Measurements from ENCODE around the gene SCGN.

The SCGN gene

GRCh38 chr6:25642667-25643328 lies 9.2 kb upstream of the SCGN start:
- in situ Hi-C loops (cut with HindIII; ENCODE audit: low pct_unique_long_range_greater_than_20kb, low sequenced_read_pairs) = no loop called here
- DNase-seq (ENCODE audit: low read depth in 1 of 2, low spot score in 1 of 2) = no peak
- no peak for TF ChIP-seq JUND (IDR thresholded peaks at IDR 0.05; ENCODE audit: low read depth)

GRCh38 chr6:25645916-25646315 lies 6.1 kb upstream of the SCGN start:
- DNase-seq (ENCODE audit: low read depth in 1 of 2, low spot score in 1 of 2) = no peak
- in situ Hi-C loops (cut with HindIII; ENCODE audit: low pct_unique_long_range_greater_than_20kb, low sequenced_read_pairs) = no loop called here
- no peak for TF ChIP-seq JUND (IDR thresholded peaks at IDR 0.05; ENCODE audit: low read depth)

DNA sequence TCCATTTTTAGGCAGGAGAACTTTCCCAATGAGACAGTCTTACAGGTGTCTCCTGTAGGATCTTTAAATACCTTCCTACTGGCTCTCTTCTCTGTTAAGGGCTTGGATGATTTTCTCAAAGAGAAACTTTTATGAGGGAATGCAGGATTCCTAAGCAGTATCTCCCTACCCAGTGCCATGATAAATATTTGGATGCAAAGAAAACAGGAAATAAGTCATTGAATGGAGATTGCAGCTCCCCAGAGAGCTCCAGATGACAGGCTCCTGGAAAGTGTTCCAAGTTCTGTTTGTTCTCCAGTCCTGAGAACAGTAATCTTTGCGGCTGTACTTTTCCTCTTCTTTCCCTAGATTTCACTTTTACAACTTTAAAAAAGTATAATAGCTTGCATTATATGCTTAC lies 2.4 kb upstream of the SCGN start:
- no peak for TF ChIP-seq JUND (IDR thresholded peaks at IDR 0.05; ENCODE audit: low read depth)
- DNase-seq (ENCODE audit: low read depth in 1 of 2, low spot score in 1 of 2) = no peak
- in situ Hi-C loops (cut with HindIII; ENCODE audit: low pct_unique_long_range_greater_than_20kb, low sequenced_read_pairs) = no loop called here

- in situ Hi-C loops (cut with HindIII; ENCODE audit: low pct_unique_long_range_greater_than_20kb, low sequenced_read_pairs) = no loop called here
- TF ChIP-seq JUND (IDR thresholded peaks at IDR 0.05; ENCODE audit: low read depth) = no peak
- DNase-seq (ENCODE audit: low read depth in 1 of 2, low spot score in 1 of 2) = no peak
Observed at GRCh38 chr6:25655723-25656122, 3.7 kb downstream of the SCGN start.

DNA sequence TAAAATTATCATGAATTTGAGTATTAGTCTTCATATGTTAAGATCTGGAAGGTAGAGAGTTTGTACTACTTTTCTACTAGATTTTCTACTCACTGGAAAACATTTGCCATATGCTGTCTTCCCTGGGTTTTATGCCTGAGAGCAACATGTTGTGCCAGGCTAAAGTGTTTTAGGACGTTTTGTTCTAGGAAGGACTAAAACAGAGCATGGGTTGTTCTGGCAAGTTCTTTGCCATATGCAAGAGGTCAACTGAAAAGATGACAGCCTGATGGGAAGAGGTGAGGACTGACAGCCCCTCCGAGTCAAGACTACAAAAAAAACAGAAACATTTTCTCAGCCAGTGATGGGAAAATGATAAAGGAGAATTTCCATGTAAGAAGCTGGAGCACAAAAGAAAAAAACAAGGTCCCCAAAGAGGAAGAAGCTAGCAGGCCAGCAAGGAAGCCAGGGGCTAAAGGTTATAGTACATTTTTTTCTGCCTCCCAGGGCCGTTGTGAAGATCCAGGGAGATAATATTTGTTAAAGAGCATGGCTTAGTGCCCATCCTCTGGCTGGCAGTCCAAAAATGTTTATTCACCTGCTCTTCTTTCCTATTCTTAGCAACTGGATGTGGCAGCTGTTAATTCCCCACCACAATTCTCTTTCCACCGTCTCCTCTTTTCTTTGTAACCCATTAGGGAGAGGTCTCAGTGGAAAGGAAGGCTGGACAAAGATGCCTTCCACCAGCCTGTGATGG lies 7.8 kb downstream of the SCGN start:
- DNase-seq (ENCODE audit: low read depth in 1 of 2, low spot score in 1 of 2) = no peak
- in situ Hi-C loops (cut with HindIII; ENCODE audit: low pct_unique_long_range_greater_than_20kb, low sequenced_read_pairs) = no loop called here
- TF ChIP-seq JUND (IDR thresholded peaks at IDR 0.05; ENCODE audit: low read depth) = no peak

DNA sequence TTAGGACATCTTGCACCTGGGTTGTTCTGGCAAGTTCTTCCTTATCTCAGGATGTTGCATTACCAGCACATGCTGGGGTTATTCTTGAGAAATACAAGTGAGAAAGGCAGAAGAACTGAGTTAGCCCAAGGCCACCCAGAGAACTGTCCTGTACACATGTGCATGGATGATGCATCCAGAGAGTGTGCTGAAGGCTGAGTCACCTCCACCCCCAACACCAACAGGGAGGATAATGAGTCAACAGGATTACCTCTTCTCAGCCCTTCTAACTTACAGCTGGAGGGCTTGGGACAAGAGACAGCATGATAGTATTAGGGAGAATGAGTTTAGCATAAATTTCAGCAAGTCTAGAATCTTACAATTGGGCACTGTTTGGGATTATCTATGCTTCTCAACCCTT lies 8.5 kb downstream of the SCGN start:
- DNase-seq (ENCODE audit: low read depth in 1 of 2, low spot score in 1 of 2) = no peak
- TF ChIP-seq JUND (IDR thresholded peaks at IDR 0.05; ENCODE audit: low read depth) = no peak
- in situ Hi-C loops (cut with HindIII; ENCODE audit: low pct_unique_long_range_greater_than_20kb, low sequenced_read_pairs) = no loop called here

DNA sequence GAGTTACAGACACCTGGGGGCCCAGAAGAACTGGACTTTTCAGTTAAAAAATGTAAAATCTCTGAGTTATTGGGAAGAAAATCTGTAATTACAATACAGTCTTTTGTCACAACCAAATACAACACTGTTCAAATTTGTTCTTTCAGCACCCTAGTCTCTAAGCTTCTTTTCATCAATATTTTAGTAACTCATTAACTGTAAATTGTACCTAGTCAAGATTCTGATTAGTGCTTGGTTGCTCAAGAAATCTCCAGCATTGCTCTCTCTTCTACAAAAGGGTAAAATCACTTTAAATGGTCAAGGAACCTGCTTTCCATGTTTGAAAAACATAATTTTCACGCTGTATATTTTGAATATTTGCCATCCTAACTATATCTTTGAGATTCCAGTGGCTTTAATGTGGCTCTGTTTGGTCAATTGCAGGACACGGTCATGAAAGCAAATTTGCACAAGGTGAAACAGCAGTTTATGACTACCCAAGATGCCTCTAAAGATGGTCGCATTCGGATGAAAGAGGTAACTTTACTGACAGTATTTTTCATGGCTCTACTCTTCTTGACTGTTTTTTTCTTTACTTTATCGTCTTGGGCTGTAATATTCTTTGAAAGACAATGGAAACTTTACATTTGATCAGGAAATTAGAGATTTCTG lies 9.2 kb downstream of the SCGN start:
- in situ Hi-C loops (cut with HindIII; ENCODE audit: low pct_unique_long_range_greater_than_20kb, low sequenced_read_pairs) = no loop called here
- no peak for TF ChIP-seq JUND (IDR thresholded peaks at IDR 0.05; ENCODE audit: low read depth)
- DNase-seq (ENCODE audit: low read depth in 1 of 2, low spot score in 1 of 2) = no peak

DNA sequence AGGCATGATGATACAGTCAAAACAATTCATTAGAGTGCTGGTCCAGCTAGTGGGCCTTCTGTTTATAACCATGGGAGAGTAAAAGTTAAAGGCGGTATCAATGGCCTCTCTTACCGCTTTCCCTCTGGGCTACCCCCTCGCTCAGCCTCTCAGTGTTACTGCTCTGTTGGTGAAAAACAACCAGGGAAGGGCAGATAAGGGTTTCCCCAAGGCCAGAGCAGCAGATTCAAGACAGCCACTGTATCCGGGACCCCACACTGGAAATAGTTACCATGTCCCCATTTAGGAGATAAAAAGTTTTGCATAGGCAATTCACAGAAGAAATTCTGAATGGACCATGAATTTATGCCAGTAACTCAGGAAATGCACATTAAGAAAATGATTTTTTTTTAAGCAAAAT lies 13.4 kb downstream of the SCGN start:
- no peak for DNase-seq (ENCODE audit: low read depth in 1 of 2, low spot score in 1 of 2)
- in situ Hi-C loops (cut with HindIII; ENCODE audit: low pct_unique_long_range_greater_than_20kb, low sequenced_read_pairs) = no loop called here

GRCh38 chr6:25669413-25669812 lies 17.4 kb downstream of the SCGN start:
- TF ChIP-seq JUND (IDR thresholded peaks at IDR 0.05; ENCODE audit: low read depth) = no peak
- no peak for DNase-seq (ENCODE audit: low read depth in 1 of 2, low spot score in 1 of 2)
- in situ Hi-C loops (cut with HindIII; ENCODE audit: low pct_unique_long_range_greater_than_20kb, low sequenced_read_pairs) = no loop called here

More for the DNA sequence above, 13.4 kb downstream of the SCGN start:
- TF ChIP-seq JUND (IDR thresholded peaks at IDR 0.05; ENCODE audit: low read depth) = no peak

- DNase-seq (ENCODE audit: low read depth in 1 of 2, low spot score in 1 of 2) = no peak
- in situ Hi-C loops (cut with HindIII; ENCODE audit: low pct_unique_long_range_greater_than_20kb, low sequenced_read_pairs) = no loop called here
- TF ChIP-seq JUND (IDR thresholded peaks at IDR 0.05; ENCODE audit: low read depth) = no peak
Observed at GRCh38 chr6:25670208-25670607, 18.2 kb downstream of the SCGN start.

DNA sequence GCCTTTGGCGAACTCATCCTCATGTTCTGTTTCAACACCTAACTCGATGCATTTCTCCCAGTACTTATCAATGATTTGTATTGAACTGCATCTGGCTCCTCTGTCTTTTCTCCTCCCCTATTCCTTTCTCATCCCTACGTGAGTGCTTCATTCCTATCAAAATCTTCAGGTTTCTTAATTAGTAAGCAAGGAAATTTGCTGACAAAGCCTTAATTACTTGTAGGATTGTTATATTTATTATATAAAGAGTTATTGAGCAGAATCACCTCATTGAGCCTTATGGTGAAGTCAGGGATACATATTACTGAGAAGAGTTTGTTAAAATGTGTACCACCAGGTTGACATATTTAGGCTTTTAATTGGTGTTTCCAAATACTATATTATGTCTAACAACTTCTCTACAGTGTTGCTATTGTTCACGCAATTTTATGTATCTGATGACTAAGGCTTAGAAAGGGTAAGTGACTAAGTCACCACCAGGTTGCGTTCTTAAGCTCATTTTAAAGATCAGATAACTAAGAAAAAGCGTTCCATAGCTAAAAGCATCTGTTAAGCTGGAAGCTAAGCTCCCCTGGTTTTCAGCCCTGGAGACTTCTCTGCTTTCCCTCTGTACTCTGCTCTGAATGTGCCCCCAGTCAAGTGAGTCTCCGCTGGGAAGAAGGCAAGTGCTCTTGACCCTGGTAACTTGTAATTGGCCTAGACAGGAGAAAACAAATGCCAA lies 18.9 kb downstream of the SCGN start:
- no peak for TF ChIP-seq JUND (IDR thresholded peaks at IDR 0.05; ENCODE audit: low read depth)
- in situ Hi-C loops (cut with HindIII; ENCODE audit: low pct_unique_long_range_greater_than_20kb, low sequenced_read_pairs) = no loop called here
- peak; percentile 40 to 46 for DNase-seq (ENCODE audit: low read depth in 1 of 2, low spot score in 1 of 2)

GRCh38 chr6:25671652-25672051 lies 19.6 kb downstream of the SCGN start:
- in situ Hi-C loops (cut with HindIII; ENCODE audit: low pct_unique_long_range_greater_than_20kb, low sequenced_read_pairs) = no loop called here
- no peak for DNase-seq (ENCODE audit: low read depth in 1 of 2, low spot score in 1 of 2)
- no peak for TF ChIP-seq JUND (IDR thresholded peaks at IDR 0.05; ENCODE audit: low read depth)

- in situ Hi-C loops (cut with HindIII; ENCODE audit: low pct_unique_long_range_greater_than_20kb, low sequenced_read_pairs) = no loop called here
- TF ChIP-seq JUND (IDR thresholded peaks at IDR 0.05; ENCODE audit: low read depth) = no peak
- no peak for DNase-seq (ENCODE audit: low read depth in 1 of 2, low spot score in 1 of 2)
Observed at GRCh38 chr6:25675167-25675566, 23.2 kb downstream of the SCGN start.

Data from T47D (cell line).